Thyroid gland (tissue), 4 donors: ENCODE results near the gene EZH2.

ENCODE experiments used
- POLR2A ChIP-seq, 2 donors: fragments of 450-650 bp; IDR thresholded peaks; one replicate each; pipeline ENCODE4 v1.6.1; 2017; ENCODE audit warnings: antibody characterized with exemption in 2 of 2, mild to moderate bottlenecking in 2 of 2, moderate library complexity in 1 of 2
- TF ChIP-seq, protein P1 (sequence below), 6 experiments: fragments of 200-600 bp in 3 of 6; fragments of 450-650 bp in 3 of 6; sonication (generic) in 3 of 6; IDR thresholded peaks; one replicate each; pipeline ENCODE4 v1.5.1; 2016 to 2019; ENCODE audit warnings: antibody characterized with exemption in 6 of 6, mild to moderate bottlenecking in 2 of 6, inconsistent platforms in 1 of 6, moderate library complexity in 1 of 6

DNA sequence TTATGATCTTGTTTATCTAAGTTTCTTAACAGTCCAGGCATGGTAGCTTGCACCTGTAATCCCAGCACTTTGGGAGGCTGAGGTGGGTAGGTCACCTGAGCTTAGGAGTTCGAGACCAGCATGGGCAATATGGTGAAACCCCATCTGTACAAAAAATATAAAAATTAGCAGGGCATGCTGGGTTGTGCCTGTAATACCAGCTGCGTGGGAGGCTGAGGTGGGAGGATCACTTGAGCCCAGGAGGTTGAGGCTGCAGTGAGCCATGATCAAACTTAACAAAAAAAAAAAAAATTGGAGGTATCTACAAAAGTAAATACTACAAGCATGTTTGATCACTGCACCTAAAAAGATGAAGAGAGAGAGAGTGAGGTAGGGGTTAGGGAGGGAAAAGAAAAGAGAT lies 9.0 kb upstream of the EZH2 start:
- TF ChIP-seq, protein P1, sequence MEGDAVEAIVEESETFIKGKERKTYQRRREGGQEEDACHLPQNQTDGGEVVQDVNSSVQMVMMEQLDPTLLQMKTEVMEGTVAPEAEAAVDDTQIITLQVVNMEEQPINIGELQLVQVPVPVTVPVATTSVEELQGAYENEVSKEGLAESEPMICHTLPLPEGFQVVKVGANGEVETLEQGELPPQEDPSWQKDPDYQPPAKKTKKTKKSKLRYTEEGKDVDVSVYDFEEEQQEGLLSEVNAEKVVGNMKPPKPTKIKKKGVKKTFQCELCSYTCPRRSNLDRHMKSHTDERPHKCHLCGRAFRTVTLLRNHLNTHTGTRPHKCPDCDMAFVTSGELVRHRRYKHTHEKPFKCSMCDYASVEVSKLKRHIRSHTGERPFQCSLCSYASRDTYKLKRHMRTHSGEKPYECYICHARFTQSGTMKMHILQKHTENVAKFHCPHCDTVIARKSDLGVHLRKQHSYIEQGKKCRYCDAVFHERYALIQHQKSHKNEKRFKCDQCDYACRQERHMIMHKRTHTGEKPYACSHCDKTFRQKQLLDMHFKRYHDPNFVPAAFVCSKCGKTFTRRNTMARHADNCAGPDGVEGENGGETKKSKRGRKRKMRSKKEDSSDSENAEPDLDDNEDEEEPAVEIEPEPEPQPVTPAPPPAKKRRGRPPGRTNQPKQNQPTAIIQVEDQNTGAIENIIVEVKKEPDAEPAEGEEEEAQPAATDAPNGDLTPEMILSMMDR (IDR thresholded peaks at IDR 0.05) = no peak
- TF ChIP-seq POLR2A (IDR thresholded peaks at IDR 0.05) = no peak
